Stimulated activated CD4-positive, alpha-beta T cell treated with anti-CD3 and anti-CD28 coated beads, Interleukin-1b, Interleukin-23, amount 100 ng/mL, for 4 hours (primary cell): Measurements from ENCODE around the gene MICAL2.

ENCODE experiments used
- DNase-seq, 2 donors: peaks; one replicate each; pipeline ENCODE4 v3.0.0-alpha.2; 2020; ENCODE audit warnings: low read depth in 2 of 2

Gene MICAL2

DNA sequence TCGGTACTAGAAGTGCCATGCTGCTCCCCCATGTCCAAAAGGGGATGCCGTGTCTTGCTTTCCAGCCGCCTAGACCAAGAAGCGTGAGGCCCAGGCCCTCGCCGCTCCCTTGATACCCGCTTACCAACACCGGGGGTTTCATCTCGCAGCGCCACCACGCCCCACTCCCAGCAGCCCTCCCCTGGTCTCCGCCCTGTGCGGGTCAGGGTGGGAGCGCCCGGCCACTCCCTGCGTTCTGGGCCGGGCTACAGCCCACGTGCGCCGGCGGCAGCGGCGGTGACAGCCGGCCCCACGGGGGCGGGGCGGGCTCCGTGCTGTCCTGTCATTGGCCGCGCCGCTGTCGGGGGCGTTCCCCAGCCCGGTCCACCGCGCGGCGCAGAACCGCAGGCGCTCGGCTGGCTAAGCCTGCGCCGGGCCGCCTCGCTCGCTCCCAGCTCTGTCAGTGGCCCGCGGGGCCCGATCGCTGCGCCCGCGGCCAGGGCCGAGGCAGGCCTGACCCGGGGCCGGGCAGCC is at the start of gene MICAL2:
Gene MICAL2, plus strand, starts transcription at position 390 of the 513 bp plus-strand sequence. CDS start 51,566 bp downstream, outside the sequence.
- DNase-seq = peak; percentile 68 to 84

DNA sequence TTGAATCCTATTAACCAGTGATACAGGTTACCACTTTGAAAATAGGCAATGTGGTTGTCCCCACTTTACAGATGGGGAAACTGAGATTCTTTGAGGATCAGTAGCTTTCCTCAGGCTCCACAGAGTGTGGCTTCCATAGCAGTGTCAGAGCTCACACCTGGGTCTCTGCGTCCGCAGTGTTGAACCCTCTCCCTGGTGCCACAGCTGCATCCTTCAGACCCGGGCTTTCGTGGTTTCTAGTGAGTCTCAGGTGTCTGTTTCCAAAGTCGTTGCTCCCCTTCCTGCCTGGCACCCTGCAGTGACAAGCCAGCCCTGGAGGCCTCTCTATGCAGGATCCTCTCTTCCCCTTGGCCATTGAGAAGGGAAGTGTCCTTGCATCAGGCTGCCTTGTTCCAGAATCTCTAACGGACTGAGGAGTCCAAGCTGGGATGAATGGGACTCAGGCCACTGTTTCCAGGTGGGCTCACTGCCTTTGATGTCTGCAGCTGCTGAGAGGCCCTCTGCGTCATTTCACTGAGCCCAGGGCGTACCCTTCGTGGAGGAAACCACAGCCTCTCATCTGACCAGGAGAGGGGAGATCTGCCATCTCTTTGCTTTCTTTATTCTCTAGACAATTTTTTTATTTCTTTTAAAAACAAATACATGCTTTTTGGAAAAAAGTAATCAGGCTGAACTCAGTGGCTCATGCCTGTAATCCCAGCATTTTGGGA is 48.4 kb upstream of the MICAL2 start:
- no peak for DNase-seq

- DNase-seq = no peak
Measured at GRCh38 chr11:12063251-12063650, 47.1 kb upstream of the MICAL2 start.

DNA sequence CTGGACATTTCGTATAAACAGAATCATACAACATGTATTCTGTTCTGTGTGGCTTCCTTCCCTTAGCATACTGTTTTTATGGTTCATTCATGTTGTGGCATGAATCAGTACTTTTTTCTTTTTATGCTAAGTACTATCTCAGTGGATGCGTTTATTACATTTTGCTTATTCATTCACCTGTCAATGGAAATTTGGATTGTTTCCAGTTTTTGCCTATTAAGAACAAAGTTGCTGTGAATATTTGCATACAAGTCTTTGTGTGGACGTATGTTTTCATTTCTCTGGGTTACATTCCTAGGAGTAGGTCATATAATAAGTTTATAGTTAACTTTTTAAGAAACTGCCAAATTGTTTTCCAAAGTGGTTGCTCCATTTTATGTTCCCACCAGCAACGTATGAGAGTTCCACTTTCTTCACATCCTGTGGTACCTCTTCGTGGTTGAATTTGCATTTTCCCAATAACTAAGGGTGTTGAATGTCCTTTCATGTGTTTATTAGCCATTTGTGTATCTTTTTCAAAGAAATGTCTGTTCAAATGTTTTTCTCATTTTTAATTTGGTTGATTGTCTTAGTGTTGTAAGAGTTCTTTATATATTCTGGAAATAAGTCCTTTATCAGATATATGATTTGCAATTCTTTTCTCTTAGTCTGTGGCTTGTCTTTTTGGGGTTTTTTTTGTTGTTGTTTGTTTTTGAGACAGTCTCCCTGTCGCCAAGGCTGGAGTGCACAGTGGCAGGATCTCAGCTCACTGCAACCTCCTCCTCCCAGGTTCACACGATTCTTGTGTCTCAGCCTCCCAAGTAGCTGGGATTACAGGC is 46.0 kb upstream of the MICAL2 start:
- DNase-seq = no peak

DNA sequence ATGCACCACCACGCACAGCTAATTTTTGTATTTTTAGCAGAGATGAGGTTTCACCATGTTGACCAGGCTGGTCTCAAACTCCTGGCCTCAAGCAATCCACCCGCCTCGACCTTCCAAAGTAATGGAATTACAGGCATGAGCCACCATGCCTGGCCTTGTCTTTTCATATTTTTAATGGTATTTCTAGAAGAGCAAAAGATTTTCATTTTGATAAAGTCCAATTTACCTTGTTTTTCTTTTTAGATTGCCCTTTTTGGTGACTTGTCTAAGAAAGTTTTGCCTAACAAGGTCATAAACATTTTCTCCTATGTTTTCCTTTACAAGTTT is 45.5 kb upstream of the MICAL2 start:
- no peak for DNase-seq

DNA sequence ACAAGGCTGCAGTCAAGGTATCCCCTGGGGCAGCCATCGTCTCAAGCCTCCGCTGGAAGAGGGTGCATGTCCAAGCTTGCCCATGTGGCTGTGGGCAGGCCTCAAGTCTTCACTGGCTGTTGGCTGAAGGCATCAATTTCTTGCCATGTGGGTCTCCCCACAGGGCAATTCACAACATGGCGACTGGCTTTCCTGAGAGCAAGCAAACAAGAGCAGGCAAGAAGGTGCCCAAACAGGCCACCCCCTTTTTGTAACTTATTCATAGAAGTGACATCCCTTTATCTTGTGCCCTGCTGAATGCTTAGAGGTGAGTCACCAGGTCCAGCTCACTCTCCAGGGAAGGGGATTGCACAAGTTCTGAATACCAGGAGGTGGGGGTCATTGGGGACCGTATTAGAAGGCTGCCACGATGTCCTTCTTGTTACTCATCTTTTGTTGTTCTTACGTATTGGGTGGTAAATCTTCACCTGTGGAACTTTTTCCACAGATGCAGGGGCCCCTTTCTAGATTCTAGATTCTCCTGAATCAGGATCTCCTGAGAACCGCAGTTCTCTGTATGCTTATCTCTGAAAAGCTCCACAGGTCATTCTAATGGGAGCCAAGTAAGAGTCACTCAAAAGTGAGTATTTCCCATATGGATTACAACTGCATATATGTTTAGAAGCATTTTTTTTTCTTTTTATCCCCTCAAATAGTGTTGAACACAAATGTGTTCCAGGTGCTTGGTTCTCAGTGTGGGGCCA is 44.2 kb upstream of the MICAL2 start:
- DNase-seq = no peak

GRCh38 chr11:12066799-12067508 is 43.4 kb upstream of the MICAL2 start:
- no peak for DNase-seq

GRCh38 chr11:12067796-12068357 is 42.5 kb upstream of the MICAL2 start:
- no peak for DNase-seq

DNA sequence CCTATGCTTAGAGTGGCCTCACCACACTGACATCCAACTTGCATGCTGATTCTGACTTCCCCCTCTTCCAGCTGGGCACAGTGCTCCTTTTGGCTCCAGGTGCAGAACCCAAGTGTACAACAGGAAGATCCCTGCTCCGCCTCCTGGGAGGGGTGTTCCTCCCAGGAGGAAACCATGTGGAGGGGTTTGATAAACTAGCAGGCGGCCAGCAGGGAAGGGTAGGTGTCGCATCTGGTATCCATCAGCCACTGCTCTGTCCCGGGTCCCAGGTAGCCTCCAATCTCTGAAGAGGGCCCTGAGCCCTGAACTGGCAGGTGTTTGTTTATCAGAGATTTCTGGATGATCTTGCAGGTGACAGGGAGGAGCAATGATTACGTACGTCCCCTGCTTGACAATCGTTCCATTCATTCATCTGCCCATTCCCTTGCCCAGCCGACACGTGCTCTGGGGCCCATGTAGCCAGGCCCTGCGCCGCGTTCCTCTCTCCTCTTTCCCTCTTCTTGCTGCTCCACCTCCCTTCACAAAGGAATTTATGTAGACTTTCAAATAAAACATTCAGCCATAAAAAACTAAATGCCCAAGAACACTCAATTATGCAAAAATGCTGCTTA is 41.2 kb upstream of the MICAL2 start:
- DNase-seq = no peak

DNA sequence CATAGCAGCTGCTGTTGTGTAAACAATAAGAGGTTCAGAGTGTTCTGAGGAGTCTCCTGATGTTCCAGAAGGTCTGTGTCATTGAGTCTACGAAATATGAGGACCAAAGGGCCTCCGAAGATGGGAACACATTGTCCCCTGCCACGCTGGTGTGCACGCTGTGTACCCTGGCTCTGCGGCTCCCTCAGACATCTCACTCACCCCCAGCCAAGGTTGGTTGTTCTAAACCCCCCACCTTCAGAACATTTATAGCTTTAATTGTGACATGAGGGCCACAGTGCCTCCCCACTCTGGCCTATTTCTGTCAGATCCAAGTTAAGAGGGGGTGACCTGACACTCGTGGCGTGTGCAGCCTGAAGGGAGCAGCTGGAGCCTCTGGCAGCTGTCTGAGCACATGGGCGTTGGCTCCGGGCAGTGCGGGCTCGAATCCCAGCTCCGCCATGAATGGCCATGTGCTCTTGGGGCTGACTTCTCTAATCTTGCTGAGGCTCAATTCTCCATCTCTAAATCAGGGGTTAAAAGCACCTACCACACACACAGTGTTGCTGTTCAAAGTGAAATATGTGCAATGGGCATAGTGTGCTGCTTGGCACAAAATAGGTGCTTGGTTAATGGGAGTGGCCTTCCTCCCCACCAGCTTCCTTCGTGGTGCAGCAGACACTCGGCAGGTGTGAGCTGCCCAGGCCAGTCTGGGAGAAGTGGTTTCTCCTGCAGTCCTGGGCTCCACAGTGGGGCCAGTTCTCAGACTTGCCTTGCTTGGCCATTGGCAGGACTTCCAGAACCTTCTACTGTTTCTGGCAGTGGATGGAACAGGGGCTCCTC is 39.7 kb upstream of the MICAL2 start:
- DNase-seq = no peak

DNA sequence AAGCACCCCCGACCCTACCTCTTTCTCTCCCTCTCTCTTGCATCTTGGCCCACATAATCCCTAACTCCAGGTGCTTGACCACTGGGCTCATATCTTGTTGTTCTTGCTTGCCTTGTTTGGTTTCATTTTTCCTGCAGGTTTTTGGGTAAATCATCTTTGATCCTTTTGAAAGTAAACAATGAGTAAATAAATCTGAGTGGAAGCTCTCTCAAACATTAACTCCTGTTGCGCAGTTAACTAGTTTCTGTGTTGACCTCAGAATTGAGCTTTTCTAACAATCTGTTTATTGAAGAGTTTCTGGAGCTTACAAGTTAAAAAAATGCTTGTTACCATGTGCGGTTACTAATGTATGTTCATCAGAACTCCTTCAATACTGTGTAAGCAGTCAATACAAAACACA is 38.8 kb upstream of the MICAL2 start:
- DNase-seq = no peak

GRCh38 chr11:12073436-12073835 is 37.0 kb upstream of the MICAL2 start:
- DNase-seq = no peak

GRCh38 chr11:12073886-12074285 is 36.5 kb upstream of the MICAL2 start:
- DNase-seq = no peak

- no peak for DNase-seq
Measured at GRCh38 chr11:12074529-12075195, 35.7 kb upstream of the MICAL2 start.

GRCh38 chr11:12075291-12075690 is 35.1 kb upstream of the MICAL2 start:
- no peak for DNase-seq

DNA sequence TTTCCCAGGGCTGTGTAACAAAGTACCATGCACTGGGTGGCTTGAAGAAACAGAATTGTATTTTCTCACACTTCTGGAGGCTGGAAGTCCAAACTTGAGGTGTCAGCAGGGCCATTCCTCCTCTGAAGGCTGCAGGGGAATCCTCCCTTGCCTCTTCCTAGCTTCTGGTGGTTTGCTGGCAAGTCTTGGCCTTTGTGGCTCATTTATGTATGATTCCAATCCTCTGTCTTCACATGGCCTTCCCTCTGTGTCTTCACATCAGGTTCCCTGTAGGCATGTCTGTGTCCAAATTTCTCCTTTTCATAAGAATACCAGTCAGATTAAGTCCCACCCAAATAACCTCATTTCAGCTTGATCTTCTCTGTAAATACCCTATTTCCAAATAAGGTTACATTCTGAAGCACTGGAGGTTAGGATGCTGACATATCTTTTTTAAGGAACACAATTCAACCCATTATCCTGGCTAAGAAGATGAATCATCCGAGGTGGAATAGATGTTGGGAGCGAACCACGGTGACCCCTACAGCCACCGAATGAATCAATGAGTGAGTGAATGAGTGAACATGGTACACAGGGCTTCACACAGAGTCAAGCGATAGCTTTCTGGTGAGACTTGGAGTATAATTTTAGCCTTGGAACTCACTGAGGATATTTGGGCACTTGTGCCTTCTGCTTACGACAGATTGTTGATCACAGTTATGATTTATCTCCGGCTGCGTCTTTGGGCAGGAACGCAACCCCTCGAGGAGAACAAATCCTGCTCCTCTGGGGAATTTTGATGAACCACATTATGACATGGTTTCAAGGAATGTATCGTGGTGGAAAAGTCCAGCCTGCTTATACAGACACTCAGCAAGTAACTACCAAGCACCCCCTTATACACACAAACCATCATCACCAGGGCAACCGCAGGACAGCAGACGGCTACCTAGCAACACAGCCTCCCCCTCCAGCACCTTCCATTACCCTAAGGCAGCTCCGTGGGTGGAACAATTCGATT is 34.3 kb upstream of the MICAL2 start:
- DNase-seq = no peak

- no peak for DNase-seq
Measured at GRCh38 chr11:12076840-12077534, 33.4 kb upstream of the MICAL2 start.
